ENCODE results near the gene MON1B.
"Not testable (repeated sequence)": the region's sequence is repeated elsewhere in the genome, so short reads cannot be mapped to it uniquely, and the experiment has no call there.

Gene MON1B

GRCh38 chr16:77190478-77191258, at the start of gene MON1B:
TSS of gene MON1B (plus strand) at chr16:77191190. CDS start at chr16:77191486, 296 bp downstream.
- peak; percentile 96 to 98 for DNase-seq

- no peak for DNase-seq
These were observed 47.6 kb upstream of the MON1B start for GRCh38 chr16:77143364-77143763.

GRCh38 chr16:77148121-77148520, 42.9 kb upstream of the MON1B start:
- no peak for DNase-seq

- no peak for DNase-seq
These were observed 33.5 kb upstream of the MON1B start for GRCh38 chr16:77157346-77158058.

- no peak for DNase-seq
These were observed 32.7 kb upstream of the MON1B start for GRCh38 chr16:77158293-77158692.

- DNase-seq = no peak
These were observed 26.0 kb upstream of the MON1B start for GRCh38 chr16:77165006-77165405.

GRCh38 chr16:77165536-77166236, 25.3 kb upstream of the MON1B start:
- DNase-seq = not testable (repeated sequence)

- DNase-seq = no peak
These were observed 24.3 kb upstream of the MON1B start for GRCh38 chr16:77166726-77167125.

- DNase-seq = no peak
These were observed 22.1 kb upstream of the MON1B start for GRCh38 chr16:77168901-77169300.

GRCh38 chr16:77169650-77170236, 21.2 kb upstream of the MON1B start:
- DNase-seq = peak; percentile 29 to 68

- no peak for DNase-seq
These were observed 20.2 kb upstream of the MON1B start for GRCh38 chr16:77170805-77171204.

- DNase-seq = peak; percentile 20 to 77
These were observed 19.0 kb upstream of the MON1B start for GRCh38 chr16:77171745-77172635.

GRCh38 chr16:77172951-77173350, 18.0 kb upstream of the MON1B start:
- no peak for DNase-seq

GRCh38 chr16:77183137-77183536, 7.9 kb upstream of the MON1B start:
- no peak for DNase-seq

- not testable (repeated sequence) for DNase-seq
These were observed 4.7 kb upstream of the MON1B start for GRCh38 chr16:77186298-77186697.

GRCh38 chr16:77190190-77190477, 856 bp upstream of the MON1B start:
- DNase-seq = no peak

- peak; percentile 70 to 81 for DNase-seq
These were observed 424 bp downstream of the MON1B start for GRCh38 chr16:77191259-77191969.

GRCh38 chr16:77193377-77193776, 2.4 kb downstream of the MON1B start:
- no peak for DNase-seq

- no peak for DNase-seq
These were observed 3.6 kb downstream of the MON1B start for GRCh38 chr16:77194295-77195231.

GRCh38 chr16:77195411-77195810, 4.4 kb downstream of the MON1B start:
- no peak for DNase-seq

GRCh38 chr16:77197747-77198146, 6.8 kb downstream of the MON1B start:
- no peak for DNase-seq
